ENCODE data around the gene TSPYL2.
A peak's percentile ranks its signal among the peaks of the same experiment; 100 is the strongest.

The TSPYL2 gene

DNA sequence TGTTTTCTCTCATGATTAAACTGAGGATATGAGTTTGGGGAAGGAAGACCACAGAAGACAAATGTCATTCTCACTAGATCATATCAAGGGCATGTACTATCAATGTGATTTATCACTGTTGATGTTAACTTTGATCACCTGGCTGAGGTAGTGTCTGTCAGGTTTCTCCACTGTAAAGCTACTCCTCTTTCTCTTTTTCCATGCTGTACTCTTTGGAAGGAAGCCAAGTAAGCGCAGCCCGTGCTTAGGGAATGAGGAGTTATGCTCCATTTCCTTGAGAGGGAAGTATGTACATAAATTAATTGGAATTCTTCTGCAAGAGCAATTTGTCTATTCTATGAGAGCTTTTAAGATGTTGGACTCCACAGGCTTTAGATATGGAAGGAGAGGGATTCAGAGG is 7.8 kb downstream of the TSPYL2 start:
- Histone ChIP-seq H3K27ac (ENCODE audit: low read depth, low read length) (no peak overlapping the region), H3K79me2 (ENCODE audit: control insufficient read depth, insufficient read depth, low read length, unreplicated experiment) (peaks cover 4% of the 10 kb centered on the region), H3K27me3 (ENCODE audit: insufficient read depth, low read length) (no peaks in the 10 kb centered on the region), H3K36me3 (ENCODE audit: insufficient read depth, low read length) (peaks cover 7% of the 10 kb centered on the region; the same call in 1 of the 2 replicates), H3K4me1 (ENCODE audit: control insufficient read depth, insufficient read depth, low read length, unreplicated experiment) (peaks cover 18% of the 10 kb centered on the region), H3K4me3 (ENCODE audit: low read depth, low read length) (no peak overlapping the region), H2AFZ (ENCODE audit: low read length, unreplicated experiment) (no peak overlapping the region)

DNA sequence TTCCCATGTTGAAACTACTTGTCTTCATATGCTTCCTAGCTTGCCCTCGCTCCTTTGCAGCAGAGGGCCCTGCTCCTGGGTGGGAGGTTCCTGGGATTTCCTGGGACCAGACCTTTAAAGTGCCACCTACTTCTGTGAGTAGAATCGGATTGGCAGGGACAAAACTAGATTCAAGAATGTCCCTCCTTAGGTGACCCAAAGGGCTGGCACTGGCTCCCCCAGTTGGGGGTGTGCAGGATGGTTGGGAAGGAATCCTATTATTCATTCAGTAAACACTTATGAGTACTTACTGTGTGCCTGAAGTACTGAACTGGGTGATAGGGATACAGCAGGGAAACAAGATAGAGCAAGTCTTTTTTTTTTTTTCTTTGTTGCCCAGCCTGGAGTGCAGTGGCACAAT is 9.2 kb downstream of the TSPYL2 start:
- H2AFZ ChIP-seq (ENCODE audit: low read length, unreplicated experiment): no peak overlapping the region
- peaks cover 8% of the 10 kb centered on the region for H3K79me2 ChIP-seq (ENCODE audit: control insufficient read depth, insufficient read depth, low read length, unreplicated experiment)
- no peak overlapping the region for H3K4me3 ChIP-seq (ENCODE audit: low read depth, low read length)
- H3K27me3 ChIP-seq (ENCODE audit: insufficient read depth, low read length): no peaks in the 10 kb centered on the region
- H3K36me3 ChIP-seq (ENCODE audit: insufficient read depth, low read length): no peaks in the 10 kb centered on the region
- peaks cover 12% of the 10 kb centered on the region for H3K4me1 ChIP-seq (ENCODE audit: control insufficient read depth, insufficient read depth, low read length, unreplicated experiment)
- no peak overlapping the region for H3K27ac ChIP-seq (ENCODE audit: low read depth, low read length)

DNA sequence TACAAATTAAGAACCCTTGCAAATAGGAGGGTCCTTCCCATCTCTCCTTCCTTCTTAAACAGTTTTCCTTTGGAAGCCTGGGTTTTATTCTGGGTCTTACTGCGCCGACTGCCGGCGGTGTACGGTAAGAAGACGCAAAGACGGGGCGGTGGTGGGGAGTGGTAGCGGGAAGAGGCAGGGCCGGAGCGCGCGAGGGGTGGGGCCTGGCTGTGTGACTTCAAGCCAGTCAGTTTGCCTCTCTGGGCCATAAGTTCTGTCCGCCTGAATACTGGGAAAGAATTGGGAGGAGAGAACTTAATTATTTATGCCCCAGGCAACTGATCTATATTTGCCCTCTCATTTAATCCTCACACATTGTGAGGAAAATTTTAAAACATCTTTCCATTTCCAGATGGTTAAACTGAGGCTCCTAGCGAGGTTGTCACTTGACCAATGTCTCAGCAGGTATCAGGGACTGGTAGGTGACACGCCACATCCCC is 11.0 kb downstream of the TSPYL2 start:
- peak overlapping the region; percentile 35 for H2AFZ ChIP-seq (ENCODE audit: low read length, unreplicated experiment)
- no peaks in the 10 kb centered on the region for H3K4me1 ChIP-seq (ENCODE audit: control insufficient read depth, insufficient read depth, low read length, unreplicated experiment)
- peaks cover 8% of the 10 kb centered on the region for H3K79me2 ChIP-seq (ENCODE audit: control insufficient read depth, insufficient read depth, low read length, unreplicated experiment)
- no peaks in the 10 kb centered on the region for H3K27me3 ChIP-seq (ENCODE audit: insufficient read depth, low read length)
- H3K36me3 ChIP-seq (ENCODE audit: insufficient read depth, low read length): no peaks in the 10 kb centered on the region
- peak overlapping the region; percentile 61 for H3K27ac ChIP-seq (ENCODE audit: low read depth, low read length)
- H3K4me3 ChIP-seq (ENCODE audit: low read depth, low read length): peak overlapping the region; percentile 93

DNA sequence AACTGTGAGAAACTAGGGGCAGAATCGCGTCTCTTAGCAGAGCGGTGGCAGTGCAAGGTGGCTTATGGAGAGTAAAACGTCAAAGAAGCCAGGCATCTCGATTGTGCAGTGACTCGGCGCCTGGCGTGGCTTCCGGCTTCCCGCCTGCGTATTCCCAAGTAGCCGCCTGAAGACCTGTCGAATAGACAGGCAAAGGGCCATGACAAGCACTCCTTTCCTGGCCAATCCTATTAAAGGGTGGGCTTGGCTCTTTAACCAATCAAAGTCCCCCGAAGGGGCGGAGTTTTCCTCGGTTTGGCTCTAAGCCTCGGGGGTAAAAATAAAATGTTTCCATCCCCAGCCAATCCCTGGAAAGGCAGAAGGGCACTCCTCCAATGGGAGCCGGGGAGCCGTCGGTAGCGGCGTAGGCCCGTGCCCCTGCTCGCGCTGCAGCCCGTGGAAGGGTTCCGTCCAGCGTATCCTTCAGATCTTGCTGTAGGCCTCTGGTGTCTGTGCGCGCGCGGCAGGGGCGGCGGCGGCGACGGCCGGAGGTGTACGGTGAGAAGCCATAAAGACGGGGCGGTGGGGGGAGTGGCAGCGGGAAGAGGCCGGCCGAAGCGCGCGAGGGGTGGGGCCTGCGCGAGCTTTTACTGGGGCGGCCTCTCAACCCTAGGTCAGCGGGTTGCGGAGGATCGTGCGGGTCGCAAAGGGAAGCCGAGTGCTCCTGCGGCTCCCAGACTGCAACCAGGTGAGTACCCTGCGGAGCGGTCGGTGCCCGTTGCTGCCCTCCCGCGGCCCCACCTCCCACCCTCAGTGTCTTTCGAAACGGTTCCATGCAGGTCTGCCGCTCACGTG is 11.8 kb downstream of the TSPYL2 start, which contains the start of gene KANTR:
KANTR (plus strand) TSS at position 395 of the 834 bp plus-strand sequence. CDS start 30,131 bp downstream, outside the sequence.
- H3K4me1 ChIP-seq (ENCODE audit: control insufficient read depth, insufficient read depth, low read length, unreplicated experiment): no peaks in the 10 kb centered on the region
- peak within 1 kb of the TSS; percentile 93 for H3K4me3 ChIP-seq (ENCODE audit: low read depth, low read length)
- H3K79me2 ChIP-seq (ENCODE audit: control insufficient read depth, insufficient read depth, low read length, unreplicated experiment): peaks cover 8% of the 10 kb centered on the region
- no peaks in the 10 kb centered on the region for H3K36me3 ChIP-seq (ENCODE audit: insufficient read depth, low read length)
- peak within 1 kb of the TSS; percentile 61 for H3K27ac ChIP-seq (ENCODE audit: low read depth, low read length)
- H2AFZ ChIP-seq (ENCODE audit: low read length, unreplicated experiment): peak within 1 kb of the TSS; percentile 45
- no peaks in the 10 kb centered on the region for H3K27me3 ChIP-seq (ENCODE audit: insufficient read depth, low read length)

DNA sequence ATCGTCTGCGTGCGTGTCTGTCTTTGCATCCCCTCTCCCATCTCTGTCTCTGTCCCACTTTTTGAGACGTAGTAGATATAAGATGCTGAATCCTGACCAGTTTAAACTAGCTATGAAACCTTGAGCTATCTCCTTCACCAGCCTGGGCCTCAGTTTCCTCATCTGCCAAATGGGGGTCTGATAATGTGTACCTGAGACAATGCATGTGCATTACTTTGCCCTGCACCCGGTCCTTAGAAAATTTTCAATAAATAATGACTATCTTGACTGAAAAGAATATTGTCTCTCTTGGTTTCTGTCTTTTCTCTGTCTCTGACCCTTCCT is 12.4 kb downstream of the TSPYL2 start:
- Histone ChIP-seq H3K4me1 (ENCODE audit: control insufficient read depth, insufficient read depth, low read length, unreplicated experiment) (no peaks in the 10 kb centered on the region), H3K36me3 (ENCODE audit: insufficient read depth, low read length) (no peaks in the 10 kb centered on the region), H3K27me3 (ENCODE audit: insufficient read depth, low read length) (no peaks in the 10 kb centered on the region), H3K4me3 (ENCODE audit: low read depth, low read length) (peak overlapping the region; percentile 93), H3K27ac (ENCODE audit: low read depth, low read length) (no peak overlapping the region), H2AFZ (ENCODE audit: low read length, unreplicated experiment) (peak overlapping the region; percentile 45), H3K79me2 (ENCODE audit: control insufficient read depth, insufficient read depth, low read length, unreplicated experiment) (peaks cover 8% of the 10 kb centered on the region)

DNA sequence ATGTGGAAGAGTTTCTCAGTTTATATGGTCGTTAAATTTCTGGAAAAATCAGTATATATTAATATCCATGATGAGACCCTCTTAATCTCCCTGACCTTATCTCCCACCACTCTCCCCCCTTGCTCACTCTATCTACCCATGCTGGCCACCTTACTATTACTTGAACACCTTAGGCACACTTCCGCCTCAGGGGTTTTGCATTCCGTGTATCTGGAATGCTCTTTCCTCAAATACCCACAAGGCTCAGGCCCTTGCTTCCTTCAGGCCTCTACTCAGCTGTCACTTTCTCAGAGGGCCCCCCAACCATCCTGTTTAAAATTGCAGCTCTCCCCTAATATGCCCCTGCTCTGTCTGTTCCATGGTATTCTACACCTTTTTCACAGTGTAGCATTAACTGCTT is 13.6 kb downstream of the TSPYL2 start:
- H3K36me3 ChIP-seq (ENCODE audit: insufficient read depth, low read length): no peaks in the 10 kb centered on the region
- H3K27me3 ChIP-seq (ENCODE audit: insufficient read depth, low read length): no peaks in the 10 kb centered on the region

DNA sequence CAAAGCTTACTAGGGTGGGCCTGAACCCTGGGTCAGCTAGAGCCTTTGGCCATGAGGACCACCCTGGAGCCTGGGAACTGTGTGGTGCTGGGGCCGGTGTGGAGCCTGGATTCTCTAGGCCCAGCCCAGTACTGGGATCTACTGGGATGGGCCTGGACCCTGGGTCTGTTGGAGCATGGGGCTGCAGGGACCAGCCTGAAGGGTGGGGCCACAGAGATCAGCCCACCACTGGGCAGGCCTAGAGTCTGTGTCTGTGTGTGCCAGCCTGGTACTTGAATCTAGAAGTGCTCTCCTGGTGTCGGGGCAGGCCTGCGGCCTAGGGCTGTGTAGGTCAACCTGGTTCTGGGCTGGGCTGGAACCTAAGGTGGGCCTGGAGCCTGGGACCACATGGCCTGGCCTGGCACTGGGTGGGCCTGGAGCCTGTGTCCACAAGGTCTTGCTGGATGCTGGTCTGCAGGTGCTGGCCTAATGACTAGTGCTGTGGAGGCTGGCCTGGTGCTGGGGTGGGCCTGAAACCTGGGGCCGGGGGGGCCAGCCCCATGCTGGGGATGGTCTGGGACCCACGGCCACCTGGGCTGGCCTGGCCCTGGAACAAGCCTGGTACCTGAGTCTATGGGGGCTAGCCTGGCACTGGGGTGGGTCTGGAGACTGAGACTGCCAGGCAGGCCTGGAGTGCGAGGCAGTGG is 32.8 kb downstream of the TSPYL2 start:
- no peak overlapping the region for H3K27ac ChIP-seq (ENCODE audit: low read depth, low read length)
- no peak overlapping the region for H2AFZ ChIP-seq (ENCODE audit: low read length, unreplicated experiment)
- no peaks in the 10 kb centered on the region for H3K79me2 ChIP-seq (ENCODE audit: control insufficient read depth, insufficient read depth, low read length, unreplicated experiment)
- H3K4me3 ChIP-seq (ENCODE audit: low read depth, low read length): no peak overlapping the region
- H3K27me3 ChIP-seq (ENCODE audit: insufficient read depth, low read length): no peaks in the 10 kb centered on the region
- H3K4me1 ChIP-seq (ENCODE audit: control insufficient read depth, insufficient read depth, low read length, unreplicated experiment): peaks cover 13% of the 10 kb centered on the region
- H3K36me3 ChIP-seq (ENCODE audit: insufficient read depth, low read length): no peaks in the 10 kb centered on the region

More for the DNA sequence above, 13.6 kb downstream of the TSPYL2 start:
- Histone ChIP-seq H3K27ac (ENCODE audit: low read depth, low read length) (no peak overlapping the region), H3K4me1 (ENCODE audit: control insufficient read depth, insufficient read depth, low read length, unreplicated experiment) (no peaks in the 10 kb centered on the region), H3K79me2 (ENCODE audit: control insufficient read depth, insufficient read depth, low read length, unreplicated experiment) (peaks cover 8% of the 10 kb centered on the region), H2AFZ (ENCODE audit: low read length, unreplicated experiment) (no peak overlapping the region), H3K4me3 (ENCODE audit: low read depth, low read length) (no peak overlapping the region)

DNA sequence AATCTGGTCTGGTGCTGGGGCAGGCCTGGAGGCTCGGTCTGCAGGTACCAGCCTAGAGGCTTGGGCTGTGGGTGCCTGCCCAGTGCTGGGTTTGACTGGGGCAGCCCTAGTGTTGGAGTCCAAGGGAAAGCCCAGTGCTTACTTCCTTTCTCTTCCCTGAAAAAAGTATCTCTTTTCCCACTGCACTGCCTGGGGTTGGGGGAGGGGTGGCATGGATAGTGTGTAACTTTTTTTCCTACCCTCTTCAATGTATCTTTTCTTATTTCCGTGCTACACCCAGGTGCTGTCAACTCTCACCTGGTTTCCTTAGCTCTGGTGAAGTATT is 33.3 kb downstream of the TSPYL2 start:
- peak overlapping the region; percentile 69 for H3K27ac ChIP-seq (ENCODE audit: low read depth, low read length)

DNA sequence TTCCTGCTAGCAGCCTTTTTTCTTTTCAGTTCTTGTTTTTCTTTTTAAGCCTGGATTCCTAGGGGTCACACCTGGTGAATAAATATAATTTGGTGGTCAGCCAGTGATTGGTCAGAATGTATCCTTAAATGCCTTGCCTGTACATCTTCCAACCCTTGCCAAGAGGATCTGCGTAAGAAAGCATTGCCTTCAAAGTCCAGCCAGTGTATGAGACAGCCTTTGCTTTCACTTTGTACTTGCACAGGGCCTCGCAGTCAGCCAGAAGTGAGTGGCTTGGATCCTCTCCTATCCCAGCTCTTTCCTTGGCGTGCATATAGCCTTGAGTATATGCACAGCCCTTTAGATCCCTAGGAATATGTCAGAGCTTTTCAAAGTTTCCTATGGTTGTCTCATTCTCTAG is 33.9 kb downstream of the TSPYL2 start:
- Histone ChIP-seq H3K27ac (ENCODE audit: low read depth, low read length) (peak overlapping the region; percentile 69), H3K4me3 (ENCODE audit: low read depth, low read length) (peak overlapping the region; percentile 70)

More for the DNA sequence above, 33.3 kb downstream of the TSPYL2 start:
- H3K4me1 ChIP-seq (ENCODE audit: control insufficient read depth, insufficient read depth, low read length, unreplicated experiment): peaks cover 13% of the 10 kb centered on the region
- H3K36me3 ChIP-seq (ENCODE audit: insufficient read depth, low read length): no peaks in the 10 kb centered on the region
- no peaks in the 10 kb centered on the region for H3K79me2 ChIP-seq (ENCODE audit: control insufficient read depth, insufficient read depth, low read length, unreplicated experiment)
- H3K27me3 ChIP-seq (ENCODE audit: insufficient read depth, low read length): no peaks in the 10 kb centered on the region
- H2AFZ ChIP-seq (ENCODE audit: low read length, unreplicated experiment): peak overlapping the region; percentile 7
- H3K4me3 ChIP-seq (ENCODE audit: low read depth, low read length): peak overlapping the region; percentile 70; the same call in 1 of the 2 replicates

DNA sequence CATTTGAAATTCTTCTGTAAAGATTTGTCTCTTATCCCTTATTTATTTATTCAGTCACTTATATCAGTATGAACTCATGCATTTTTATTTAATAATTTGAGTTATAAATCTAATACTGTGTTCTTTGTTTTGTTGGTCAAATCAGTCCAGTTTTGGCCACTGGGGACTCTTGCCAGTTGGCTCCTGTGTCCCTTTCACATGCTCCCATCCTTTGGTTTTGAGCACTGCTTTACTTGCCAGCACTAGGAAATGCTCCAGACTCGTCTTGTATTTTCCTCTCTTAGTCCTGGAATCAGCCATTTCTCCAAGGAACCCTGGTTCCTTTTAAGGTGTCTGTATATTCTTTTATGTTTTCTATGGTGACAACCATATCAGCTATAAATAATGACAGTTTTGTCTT is 39.8 kb downstream of the TSPYL2 start:
- no peak overlapping the region for H3K27ac ChIP-seq (ENCODE audit: low read depth, low read length)

More for the DNA sequence above, 33.9 kb downstream of the TSPYL2 start:
- Histone ChIP-seq H3K36me3 (ENCODE audit: insufficient read depth, low read length) (no peaks in the 10 kb centered on the region), H3K79me2 (ENCODE audit: control insufficient read depth, insufficient read depth, low read length, unreplicated experiment) (no peaks in the 10 kb centered on the region), H3K4me1 (ENCODE audit: control insufficient read depth, insufficient read depth, low read length, unreplicated experiment) (peaks cover 13% of the 10 kb centered on the region), H2AFZ (ENCODE audit: low read length, unreplicated experiment) (peak overlapping the region; percentile 69), H3K27me3 (ENCODE audit: insufficient read depth, low read length) (no peaks in the 10 kb centered on the region)

More for the DNA sequence above, 39.8 kb downstream of the TSPYL2 start:
- H3K79me2 ChIP-seq (ENCODE audit: control insufficient read depth, insufficient read depth, low read length, unreplicated experiment): no peaks in the 10 kb centered on the region
- H3K27me3 ChIP-seq (ENCODE audit: insufficient read depth, low read length): no peaks in the 10 kb centered on the region
- H3K4me3 ChIP-seq (ENCODE audit: low read depth, low read length): no peak overlapping the region
- H3K36me3 ChIP-seq (ENCODE audit: insufficient read depth, low read length): no peaks in the 10 kb centered on the region
- no peaks in the 10 kb centered on the region for H3K4me1 ChIP-seq (ENCODE audit: control insufficient read depth, insufficient read depth, low read length, unreplicated experiment)
- H2AFZ ChIP-seq (ENCODE audit: low read length, unreplicated experiment): no peak overlapping the region

All from ACC112 (cell line).